AG09319 (cell line): Measurements from ENCODE around the gene MRPL52.

ENCODE experiments used
- DNase-seq: peaks from one replicate; pipeline ENCODE4 v3.0.0-alpha.2; 2010; ENCODE audit warnings: low read depth; ENCODE audit errors: extremely low read depth
- CTCF ChIP-seq: IDR thresholded peaks from 2 replicates; pipeline ENCODE4 v1.5.1; 2011; ENCODE audit warnings: low read depth, mild to moderate bottlenecking, inconsistent platforms, low read length, moderate library complexity

MRPL52 gene

GRCh38 chr14:22813145-22813544, 16.5 kb upstream of the MRPL52 start:
- no peak for DNase-seq
- no peak for TF ChIP-seq CTCF

- DNase-seq = no peak
- TF ChIP-seq CTCF = no peak
These were observed 15.3 kb upstream of the MRPL52 start for GRCh38 chr14:22814373-22814772.

GRCh38 chr14:22814941-22815713, 14.6 kb upstream of the MRPL52 start, which contains the start of gene SLC7A7:
TSS of gene SLC7A7 (minus strand) at chr14:22815435. CDS start at chr14:22813398, 2,037 bp downstream.
- no peak for DNase-seq
- no peak for TF ChIP-seq CTCF

GRCh38 chr14:22819151-22819988, 10.3 kb upstream of the MRPL52 start:
- DNase-seq = peak; percentile 71

GRCh38 chr14:22820731-22821130, 9.0 kb upstream of the MRPL52 start:
- no peak for TF ChIP-seq CTCF
- no peak for DNase-seq

More at GRCh38 chr14:22819151-22819988, 10.3 kb upstream of the MRPL52 start:
- no peak for TF ChIP-seq CTCF

- DNase-seq = no peak
- no peak for TF ChIP-seq CTCF
These were observed 8.3 kb upstream of the MRPL52 start for GRCh38 chr14:22821193-22822015.
